ENCODE measurements around the gene MARCHF9. TPM values are rescaled to one million over a fixed set of nuclear protein-coding genes. Genes with fewer than 3 reads are reported as not detected.

MARCHF9 gene
- total RNA-seq, 1 donor from 2014 or later, result 21.2 TPM

DNA sequence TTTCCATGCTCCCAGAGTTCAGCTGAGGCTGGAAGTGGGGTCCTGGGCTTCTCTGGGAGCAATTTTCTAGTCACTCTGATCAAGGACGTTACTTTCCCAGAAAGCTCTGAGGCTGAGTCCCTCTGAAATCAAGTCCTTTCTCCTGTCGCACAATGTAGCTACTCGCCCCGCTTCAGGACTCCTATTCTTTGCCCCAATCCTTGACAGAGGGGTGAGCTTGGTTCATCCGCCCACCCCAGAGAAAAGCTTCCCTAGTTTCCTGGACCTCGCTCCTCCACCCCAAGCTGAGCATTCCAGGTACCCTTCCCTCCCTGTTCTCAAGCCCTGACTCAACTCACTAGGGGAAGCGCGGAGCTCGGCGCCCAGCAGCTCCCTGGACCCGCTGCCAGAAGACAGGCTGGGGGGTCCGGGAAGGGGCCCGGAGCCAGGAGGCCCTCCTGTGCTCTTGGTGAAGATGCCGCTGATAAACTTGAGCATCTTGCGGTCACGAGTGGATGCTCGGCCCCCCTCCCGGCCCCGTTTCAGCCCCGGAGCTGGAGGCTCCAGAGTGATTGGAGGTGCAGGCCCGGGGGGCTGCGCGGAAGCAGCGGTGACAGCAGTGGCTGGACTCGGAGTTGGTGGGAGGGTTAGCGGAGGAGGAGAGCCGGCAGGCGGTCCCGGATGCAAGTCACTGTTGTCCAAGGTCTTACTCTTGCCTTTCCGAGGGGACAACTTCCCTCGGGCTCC is 18.0 kb upstream of the MARCHF9 start:
- Histone ChIP-seq H3K27me3 (peaks cover 61% of the 10 kb centered on the region), H3K9me3 (no peaks in the 10 kb centered on the region), H3K4me1 (no peaks in the 10 kb centered on the region), H3K4me3 (no peak overlapping the region), H3K27ac (no peak overlapping the region), H3K36me3 (no peaks in the 10 kb centered on the region)
- no peak for TF ChIP-seq CTCF (IDR thresholded peaks at IDR 0.05)
- ATAC-seq, result no peak
- intact Hi-C loops (cut with DNase I), result no loop called here
- no peak for DNase-seq

DNA sequence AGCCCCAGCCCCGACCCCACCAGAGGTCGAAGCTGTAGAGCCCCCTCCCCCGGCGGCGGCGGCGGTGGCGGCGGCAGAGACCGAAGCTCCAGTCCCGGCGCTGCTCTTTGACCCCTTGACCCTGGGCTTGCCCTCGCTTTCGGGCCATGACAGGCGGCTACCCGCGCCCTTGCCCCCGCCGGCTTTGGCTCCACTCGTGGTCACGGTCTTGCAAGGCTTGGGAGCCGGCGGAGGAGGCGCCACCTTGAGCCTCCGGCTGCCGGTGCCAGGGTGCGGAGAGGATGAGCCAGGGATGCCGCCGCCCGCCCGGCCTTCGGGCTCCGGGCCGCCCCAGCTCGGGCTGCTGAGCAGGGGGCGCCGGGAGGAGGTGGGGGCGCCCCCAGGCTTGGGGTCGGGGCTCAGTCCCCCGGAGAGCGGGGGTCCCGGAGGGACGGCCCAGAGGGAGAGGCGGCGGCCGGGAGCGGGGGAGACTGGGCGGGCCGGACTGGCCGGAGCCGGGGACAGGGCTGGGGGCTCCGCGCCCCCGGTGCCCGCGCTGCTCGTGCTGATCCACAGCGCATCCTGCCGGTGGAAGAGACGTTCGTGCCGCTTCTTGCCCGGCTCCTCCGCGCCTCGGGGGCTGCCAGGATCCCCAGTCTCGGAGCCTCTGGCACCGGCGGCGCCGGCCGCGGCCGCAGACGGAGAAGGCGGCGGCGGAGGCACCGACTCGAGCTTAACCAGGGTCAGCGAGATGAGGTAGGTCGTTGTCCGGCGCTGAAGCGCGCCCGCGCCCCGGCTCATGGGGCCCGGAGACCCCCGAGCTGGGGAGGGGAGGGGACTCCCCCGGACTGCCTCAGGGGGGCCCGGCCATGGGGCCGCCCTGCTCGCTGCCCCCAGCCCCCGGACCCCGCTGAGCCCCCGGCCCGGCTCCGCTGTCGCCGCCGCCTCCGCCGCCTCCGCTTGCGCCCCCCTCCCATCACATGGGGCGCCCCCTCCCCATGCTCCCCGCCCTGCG is 17.1 kb upstream of the MARCHF9 start:
- DNase-seq, result no peak
- H3K36me3 ChIP-seq, result no peaks in the 10 kb centered on the region
- no peak for TF ChIP-seq CTCF (IDR thresholded peaks at IDR 0.05)
- H3K9me3 ChIP-seq, result no peaks in the 10 kb centered on the region
- no peak for ATAC-seq
- H3K4me1 ChIP-seq, result no peaks in the 10 kb centered on the region
- H3K27me3 ChIP-seq, result peaks cover 61% of the 10 kb centered on the region
- intact Hi-C loops (cut with DNase I), result no loop called here
- no peak overlapping the region for H3K27ac ChIP-seq
- H3K4me3 ChIP-seq, result peak overlapping the region; percentile 23

DNA sequence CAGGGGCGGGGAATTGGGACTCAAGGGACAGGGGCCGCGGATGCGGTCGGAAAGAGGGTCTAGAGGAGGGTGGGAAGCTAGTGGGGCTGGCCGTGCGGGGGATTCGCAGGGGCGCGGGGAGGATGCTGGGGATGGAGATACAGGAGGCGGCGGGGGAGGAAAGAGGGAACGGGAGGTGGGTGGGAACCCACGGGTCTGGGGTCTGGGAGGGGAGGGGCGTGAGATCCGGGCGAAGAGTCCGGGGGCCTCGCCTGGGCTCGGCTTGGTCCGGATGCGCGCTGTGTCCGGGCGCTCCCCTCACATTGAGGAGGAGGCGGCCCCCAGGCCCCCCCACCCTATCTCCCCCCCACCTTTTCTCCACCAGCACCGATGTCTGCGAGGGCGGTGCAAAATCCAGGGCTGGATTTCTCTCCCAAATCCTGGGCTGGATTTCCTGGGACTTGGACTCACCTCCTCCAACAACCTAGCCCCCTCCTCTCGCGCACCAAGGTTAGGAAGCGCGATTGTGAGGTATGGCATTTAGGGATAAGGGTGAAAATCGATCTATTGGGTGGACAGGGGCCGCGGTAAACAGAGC is 16.2 kb upstream of the MARCHF9 start, which contains the start of gene AGAP2:
Gene AGAP2, minus strand, starts transcription at position 82 of the 577 bp plus-strand sequence. CDS start 496 bp downstream, outside the sequence.
- no peaks in the 10 kb centered on the region for H3K36me3 ChIP-seq
- peak within 1 kb of the TSS; percentile 23 for H3K4me3 ChIP-seq
- intact Hi-C loops (cut with DNase I), result no loop called here
- H3K4me1 ChIP-seq, result no peaks in the 10 kb centered on the region
- no peaks in the 10 kb centered on the region for H3K9me3 ChIP-seq
- peaks cover 60% of the 10 kb centered on the region for H3K27me3 ChIP-seq
- no peak for ATAC-seq
- H3K27ac ChIP-seq, result no peak within 1 kb of the TSS
- TF ChIP-seq CTCF (IDR thresholded peaks at IDR 0.05), result no peak
- DNase-seq, result no peak

DNA sequence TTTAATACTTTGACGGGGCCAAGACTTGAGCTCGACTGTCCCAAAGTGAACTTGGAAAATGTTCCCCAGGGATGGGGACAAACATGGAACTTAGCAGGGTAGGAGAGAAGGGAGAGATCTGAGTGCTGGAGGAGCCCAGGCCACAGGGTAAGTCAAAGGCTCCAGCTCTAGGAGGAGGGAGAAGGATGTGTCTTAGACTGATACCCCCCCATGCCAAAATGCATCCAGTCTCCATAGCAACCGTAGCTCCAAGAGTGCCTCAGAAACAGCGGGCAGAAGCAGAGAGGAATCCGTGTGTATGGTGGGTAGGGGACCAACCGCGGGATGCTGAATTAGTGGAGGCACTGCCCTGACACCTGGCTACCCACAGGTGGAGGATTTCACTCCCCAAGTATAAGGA is 15.5 kb upstream of the MARCHF9 start:
- Histone ChIP-seq H3K27me3 (peaks cover 54% of the 10 kb centered on the region), H3K4me1 (peaks cover 4% of the 10 kb centered on the region), H3K36me3 (no peaks in the 10 kb centered on the region), H3K27ac (no peak overlapping the region), H3K4me3 (no peak overlapping the region), H3K9me3 (no peaks in the 10 kb centered on the region)
- ATAC-seq, result no peak
- DNase-seq, result no peak
- intact Hi-C loops (cut with DNase I), result no loop called here
- no peak for TF ChIP-seq CTCF (IDR thresholded peaks at IDR 0.05)

DNA sequence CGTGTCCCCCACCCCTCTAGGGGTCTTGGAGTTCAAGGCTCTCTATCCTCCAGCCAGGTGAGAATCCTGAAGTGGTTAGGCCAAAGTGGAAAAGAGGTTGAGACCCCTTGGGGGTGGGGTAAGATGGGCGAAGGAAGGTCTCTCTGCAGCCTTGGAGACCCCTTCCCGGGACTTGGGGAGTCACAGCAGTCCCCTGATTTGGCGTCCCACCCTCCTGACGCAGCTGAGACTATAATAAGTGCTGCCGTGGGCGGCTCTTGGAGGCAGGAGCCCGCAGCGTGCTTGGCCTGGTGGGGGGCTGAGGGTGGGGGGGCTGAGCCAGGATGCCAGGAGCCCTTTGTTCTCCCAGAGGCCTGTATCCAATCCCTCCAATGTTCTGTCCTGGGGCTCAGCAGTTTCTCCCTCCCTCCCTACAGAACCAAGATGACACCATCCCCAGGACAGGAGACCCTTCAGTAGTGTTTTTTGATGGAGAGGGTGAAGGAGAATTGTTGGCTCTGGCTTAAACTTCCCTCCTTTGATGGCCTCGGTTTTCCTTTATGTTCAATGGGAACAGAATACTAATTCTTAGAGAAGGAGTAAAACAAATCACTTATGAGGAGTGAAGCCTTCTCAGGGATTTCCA is 14.9 kb upstream of the MARCHF9 start:
- Histone ChIP-seq H3K4me1 (peaks cover 5% of the 10 kb centered on the region), H3K9me3 (no peaks in the 10 kb centered on the region), H3K4me3 (no peak overlapping the region), H3K36me3 (no peaks in the 10 kb centered on the region), H3K27me3 (peaks cover 52% of the 10 kb centered on the region), H3K27ac (no peak overlapping the region)
- TF ChIP-seq CTCF (IDR thresholded peaks at IDR 0.05), result no peak
- intact Hi-C loops (cut with DNase I), result no loop called here
- DNase-seq (no peak), ATAC-seq (no peak)

All from upper lobe of right lung (tissue), 1 donor.